Measurements from ENCODE around the gene FHIT. TPM values are rescaled to one million over a fixed set of nuclear protein-coding genes. Genes with fewer than 3 reads are reported as not detected.

FHIT gene
- total and polyA plus RNA-seq, 10 of the 15 experiments (the other 5 are each of a cell fraction or from before 2014, with no cell fraction given): 4.2 to 14.9 (median 9.4) TPM

GRCh38 chr3:61031503-61031902 is 219.7 kb downstream of the FHIT start:
- Histone ChIP-seq H3K4me3 (no peak overlapping the region), H3K4me2 (ENCODE audit: control insufficient read depth, insufficient read depth) (no peak overlapping the region), H3K27ac (ENCODE audit: control insufficient read depth, insufficient read depth) (no peak overlapping the region), H3K27me3 (replicated peaks in 1 of 2; ENCODE audit: control insufficient read depth in 2 of 2, insufficient read depth in 2 of 2, low read length in 1 of 2) (no peaks in the 10 kb centered on the region), H3K9me3 (replicated peaks; ENCODE audit: control insufficient read depth, insufficient read depth, low read length) (no peaks in the 10 kb centered on the region), H3K9ac (ENCODE audit: control insufficient read depth, insufficient read depth, low read length) (no peak overlapping the region), H3K79me2 (ENCODE audit: control insufficient read depth, insufficient read depth, low read length) (no peaks in the 10 kb centered on the region), H3K4me1 (ENCODE audit: control insufficient read depth, insufficient read depth, low read length) (no peaks in the 10 kb centered on the region), H4K20me1 (ENCODE audit: control insufficient read depth, insufficient read depth) (no peaks in the 10 kb centered on the region), H3K36me3 (ENCODE audit: control insufficient read depth in 2 of 2, insufficient read depth in 2 of 2, low read length in 1 of 2) (no peaks in the 10 kb centered on the region), H2AFZ (ENCODE audit: control insufficient read depth, low read depth, low read length) (no peak overlapping the region)
- FAIRE-seq (no peak), DNase-seq (ENCODE audit: low read depth, low spot score) (no peak), ATAC-seq (no peak)
- RAD21 ChIA-PET (ENCODE audit: unreplicated experiment): no interaction called here
- SMC1A ChIA-PET (ENCODE audit: uncharacterized antibody, unreplicated experiment): no interaction called here
- POLR2A ChIA-PET: no interaction called here
- BruUV-seq (replicated peaks): no TSS peak
- intact Hi-C loops (cut with micrococcal nuclease; ENCODE audit: unreplicated experiment) (no loop called here), in situ Hi-C loops (cut with MboI) (no loop called here)
- CTCF ChIA-PET: no interaction called here
- WGBS (ENCODE audit: insufficient coverage, insufficient replicate concordance, low lambda C conversion rate, missing lambda C conversion rate): 96% methylated on average over 2 of the region's 2 CpGs
- no peak for TF ChIP-seq ZBTB4 (CRISPR knock-in tag; IDR thresholded peaks at IDR 0.05)
- TF ChIP-seq PAX8 (IDR thresholded peaks at IDR 0.05): no peak
- no peak for TF ChIP-seq NFYA (IDR thresholded peaks at IDR 0.05; ENCODE audit: borderline replicate concordance, low read depth, low read length)
- TF ChIP-seq, protein P1, sequence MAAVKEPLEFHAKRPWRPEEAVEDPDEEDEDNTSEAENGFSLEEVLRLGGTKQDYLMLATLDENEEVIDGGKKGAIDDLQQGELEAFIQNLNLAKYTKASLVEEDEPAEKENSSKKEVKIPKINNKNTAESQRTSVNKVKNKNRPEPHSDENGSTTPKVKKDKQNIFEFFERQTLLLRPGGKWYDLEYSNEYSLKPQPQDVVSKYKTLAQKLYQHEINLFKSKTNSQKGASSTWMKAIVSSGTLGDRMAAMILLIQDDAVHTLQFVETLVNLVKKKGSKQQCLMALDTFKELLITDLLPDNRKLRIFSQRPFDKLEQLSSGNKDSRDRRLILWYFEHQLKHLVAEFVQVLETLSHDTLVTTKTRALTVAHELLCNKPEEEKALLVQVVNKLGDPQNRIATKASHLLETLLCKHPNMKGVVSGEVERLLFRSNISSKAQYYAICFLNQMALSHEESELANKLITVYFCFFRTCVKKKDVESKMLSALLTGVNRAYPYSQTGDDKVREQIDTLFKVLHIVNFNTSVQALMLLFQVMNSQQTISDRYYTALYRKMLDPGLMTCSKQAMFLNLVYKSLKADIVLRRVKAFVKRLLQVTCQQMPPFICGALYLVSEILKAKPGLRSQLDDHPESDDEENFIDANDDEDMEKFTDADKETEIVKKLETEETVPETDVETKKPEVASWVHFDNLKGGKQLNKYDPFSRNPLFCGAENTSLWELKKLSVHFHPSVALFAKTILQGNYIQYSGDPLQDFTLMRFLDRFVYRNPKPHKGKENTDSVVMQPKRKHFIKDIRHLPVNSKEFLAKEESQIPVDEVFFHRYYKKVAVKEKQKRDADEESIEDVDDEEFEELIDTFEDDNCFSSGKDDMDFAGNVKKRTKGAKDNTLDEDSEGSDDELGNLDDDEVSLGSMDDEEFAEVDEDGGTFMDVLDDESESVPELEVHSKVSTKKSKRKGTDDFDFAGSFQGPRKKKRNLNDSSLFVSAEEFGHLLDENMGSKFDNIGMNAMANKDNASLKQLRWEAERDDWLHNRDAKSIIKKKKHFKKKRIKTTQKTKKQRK (IDR thresholded peaks at IDR 0.05; ENCODE audit: low read depth, low read length): no peak
- TF ChIP-seq IRF5 (IDR thresholded peaks at IDR 0.05; ENCODE audit: borderline replicate concordance): no peak
- no peak for TF ChIP-seq RAD21 (IDR thresholded peaks at IDR 0.05; ENCODE audit: insufficient read depth, low read depth, low read length)
